GM12878 (cell line): Measurements from ENCODE around the gene ADAM11. TPM values are rescaled to one million over a fixed set of nuclear protein-coding genes. Genes with fewer than 3 reads are reported as not detected.

Source experiments
- ATAC-seq: fragments of 200-7000 bp; cut with Tn5 transposase; 3 replicates; pipeline ENCODE4 v1.9.1; 2020; ENCODE audit warnings: mild to moderate bottlenecking, moderate library complexity
- BruUV-seq: library from RNA; stranded (reverse); fragments of 400-500 nt; replicated peaks from 2 replicates; lab custom pipeline; 2021; lab: Mats Ljungman, UMichigan
- CTCF ChIA-PET: fragments of 300-600 bp; sonication (Branson Sonifier 250); formaldehyde crosslinking; extraction: SDS; loops from one replicate; lab custom pipeline; 2021; ENCODE audit warnings: inconsistent platforms; lab: Yijun Ruan, JAX
- POLR2A ChIA-PET: fragments of 350-600 bp; formaldehyde crosslinking; extraction: SDS; loops from one replicate; lab custom pipeline; 2021; ENCODE audit warnings: inconsistent platforms; lab: Charles Lee
- RAD21 ChIA-PET: fragments of 300-600 bp; sonication (Branson Sonifier 250); formaldehyde crosslinking; loops from one replicate; lab custom pipeline; 2023; ENCODE audit warnings: antibody characterized with exemption; ENCODE audit not compliant: unreplicated experiment; lab: Charles Lee
- SMC1A ChIA-PET: fragments of 300-600 bp; sonication (Branson Sonifier 250); formaldehyde crosslinking; loops from one replicate; lab custom pipeline; 2023; ENCODE audit not compliant: unreplicated experiment, uncharacterized antibody; lab: Charles Lee
- DNase-seq: peaks from one replicate; pipeline ENCODE4 v3.0.0-alpha.2; 2011; ENCODE audit warnings: low read depth, low spot score
- FAIRE-seq: peaks from 3 replicates; lab custom pipeline; 2011; peaks lifted over from hg19 to GRCh38; lab: Jason Lieb, UNC
- H2AFZ ChIP-seq: 2 replicates; pipeline ENCODE4 v1.6.0; 2011; ENCODE audit warnings: low read depth, low read length, control low read depth; ENCODE audit not compliant: control insufficient read depth
- H3K27ac ChIP-seq: 2 replicates; pipeline ENCODE4 v1.5.1; 2011; ENCODE audit warnings: control low read depth; ENCODE audit not compliant: control insufficient read depth, insufficient read depth
- H3K27me3 ChIP-seq, 2 experiments: replicated peaks in 1 of 2; 2 replicates each; pipeline versions ENCODE4 v1.6.0 to v1.6.1; 2011; ENCODE audit warnings: low read length in 1 of 2; ENCODE audit not compliant: control insufficient read depth in 2 of 2, insufficient read depth in 2 of 2
- H3K36me3 ChIP-seq, 2 experiments: 2 replicates each; pipeline ENCODE4 v1.5.1; 2011; ENCODE audit warnings: low read length in 1 of 2; ENCODE audit not compliant: control insufficient read depth in 2 of 2, insufficient read depth in 2 of 2
- H3K4me1 ChIP-seq: 2 replicates; pipeline ENCODE4 v1.6.1; 2011; ENCODE audit warnings: mild to moderate bottlenecking, low read length, moderate library complexity, mixed read lengths; ENCODE audit not compliant: control insufficient read depth, insufficient read depth
- H3K4me2 ChIP-seq: 2 replicates; pipeline ENCODE4 v1.6.0; 2011; ENCODE audit warnings: control low read depth; ENCODE audit not compliant: control insufficient read depth, insufficient read depth
- H3K4me3 ChIP-seq: fragments of 200-600 bp; sonication (generic); 2 replicates; pipeline ENCODE4 v1.5.1; 2016
- H3K79me2 ChIP-seq: 2 replicates; pipeline ENCODE4 v1.6.0; 2011; ENCODE audit warnings: low read length; ENCODE audit not compliant: control insufficient read depth, insufficient read depth
- H3K9ac ChIP-seq: 2 replicates; pipeline ENCODE4 v1.8.0; 2011; ENCODE audit warnings: low read length, control low read depth, mixed read lengths; ENCODE audit not compliant: control insufficient read depth, insufficient read depth
- H3K9me3 ChIP-seq: replicated peaks from 3 replicates; pipeline ENCODE4 v1.5.1; 2011; ENCODE audit warnings: mild to moderate bottlenecking, low read length; ENCODE audit not compliant: control insufficient read depth, insufficient read depth
- H4K20me1 ChIP-seq: 2 replicates; pipeline ENCODE4 v1.6.0; 2011; ENCODE audit not compliant: control insufficient read depth, insufficient read depth
- BACH1 ChIP-seq: fragments of 450-650 bp; IDR thresholded peaks from 2 replicates; pipeline ENCODE4 v1.6.1; 2017; ENCODE audit warnings: mild to moderate bottlenecking, borderline replicate concordance
- BHLHE40 ChIP-seq, 2 experiments: fragments of 450-650 bp in 1 of 2; IDR thresholded peaks; 2 replicates each; pipeline ENCODE4 v1.6.1; 2011 to 2017; ENCODE audit warnings: low read depth in 2 of 2, borderline replicate concordance in 1 of 2, improper control_type of control experiment in 1 of 2, low read length in 1 of 2, mild to moderate bottlenecking in 1 of 2
- CHD1 ChIP-seq: IDR thresholded peaks from 2 replicates; pipeline ENCODE4 v1.6.1; 2012; ENCODE audit warnings: low read depth, low read length, improper control_type of control experiment
- CHD2 ChIP-seq: IDR thresholded peaks from 2 replicates; pipeline ENCODE4 v1.6.1; 2011; ENCODE audit warnings: low read depth, low read length, improper control_type of control experiment, borderline replicate concordance
- CHD4 ChIP-seq: fragments of 200-600 bp; sonication (generic); IDR thresholded peaks from 2 replicates; pipeline ENCODE4 v1.6.1; 2016; ENCODE audit warnings: mild to moderate bottlenecking
- E4F1 ChIP-seq: fragments of 450-650 bp; IDR thresholded peaks from 2 replicates; pipeline ENCODE4 v1.6.1; 2018; ENCODE audit warnings: borderline replicate concordance, mild to moderate bottlenecking; ENCODE audit not compliant: partially characterized antibody
- EP300 ChIP-seq, 2 experiments: fragments of 150-350 bp in 1 of 2; IDR thresholded peaks; 2 replicates each; pipeline ENCODE4 v1.6.1; 2011 to 2012; ENCODE audit warnings: low read depth in 2 of 2, low read length in 2 of 2, borderline replicate concordance in 1 of 2, improper control_type of control experiment in 1 of 2, inconsistent platforms in 1 of 2; ENCODE audit not compliant: control insufficient read depth in 1 of 2
- FOXK2 ChIP-seq: fragments of 450-650 bp; IDR thresholded peaks from 2 replicates; pipeline ENCODE4 v1.6.1; 2017; ENCODE audit warnings: mild to moderate bottlenecking, moderate library complexity
- GABPA ChIP-seq: IDR thresholded peaks from 2 replicates; pipeline ENCODE4 v1.6.1; 2014; ENCODE audit warnings: antibody characterized with exemption, low read depth, mild to moderate bottlenecking, inconsistent platforms
- GATAD2B ChIP-seq: fragments of 450-650 bp; conservative IDR thresholded peaks from 2 replicates; pipeline ENCODE4 v1.6.1; 2017; ENCODE audit warnings: low read depth, mild to moderate bottlenecking, moderate library complexity
- HSF1 ChIP-seq: fragments of 150-350 bp; IDR thresholded peaks from 2 replicates; pipeline ENCODE4 v1.6.1; 2014; ENCODE audit warnings: mild to moderate bottlenecking, low read depth, low read length
- KAT2A ChIP-seq: conservative IDR thresholded peaks from 2 replicates; pipeline ENCODE4 v1.6.1; 2011; ENCODE audit warnings: low read depth, low read length; ENCODE audit not compliant: control insufficient read depth
- LARP7 ChIP-seq: fragments of 450-650 bp; IDR thresholded peaks from 2 replicates; pipeline ENCODE4 v1.6.1; 2017; ENCODE audit warnings: mild to moderate bottlenecking
- NFYB ChIP-seq: IDR thresholded peaks from 2 replicates; pipeline ENCODE4 v1.6.1; 2011; ENCODE audit warnings: low read depth, mild to moderate bottlenecking, low read length, improper control_type of control experiment, moderate library complexity; ENCODE audit not compliant: insufficient read depth
- POU2F2 ChIP-seq: IDR thresholded peaks from 3 replicates; pipeline ENCODE4 v1.6.1; 2011; ENCODE audit warnings: low read depth, mild to moderate bottlenecking, low read length, borderline replicate concordance
- SKIL ChIP-seq: fragments of 450-650 bp; IDR thresholded peaks from 2 replicates; pipeline ENCODE4 v1.6.1; 2017; ENCODE audit warnings: mild to moderate bottlenecking, low read depth, inconsistent platforms; ENCODE audit not compliant: poor library complexity, severe bottlenecking
- SMAD5 ChIP-seq: IDR thresholded peaks from 2 replicates; pipeline ENCODE4 v1.6.1; 2016; ENCODE audit warnings: antibody characterized with exemption, low read depth
- SMARCA5 ChIP-seq: fragments of 450-650 bp; IDR thresholded peaks from 2 replicates; pipeline ENCODE4 v1.6.1; 2017; ENCODE audit warnings: mild to moderate bottlenecking
- WGBS: methylation state at CpG from one replicate; pipeline ENCODE4 v1.1.6; 2016; ENCODE audit warnings: low lambda C conversion rate; ENCODE audit not compliant: insufficient replicate concordance, insufficient coverage; ENCODE audit errors: missing lambda C conversion rate; 5-methylcytosine and 5-hydroxymethylcytosine counted together
- in situ Hi-C: fragments of 300-500 bp; cut with MboI; formaldehyde crosslinking; loops from 9 replicates; pipeline ENCODE4 v1.14.3; 2018; ENCODE audit warnings: mixed read lengths
- intact Hi-C: fragments of 100-400 bp; cut with micrococcal nuclease; formaldehyde crosslinking; loops from one replicate; pipeline ENCODE4 v1.14.2; 2022; ENCODE audit not compliant: unreplicated experiment
- polyA plus RNA-seq, 11 experiments: library from polyadenylated mRNA; depleted of rRNA in 4 of 11; unstranded in 6 of 11; stranded (reverse) in 5 of 11; fragments of >200 nt; fragmentation: Nextera tagmentation in 4 of 11; fragmentation: Illumina TruSeq in 1 of 11; extraction: Ambion mirVana in 4 of 11; extraction: Trizol in 1 of 11; gene quantifications; 1 replicate in 1 of 11; 2 replicates in 10 of 11; pipeline versions ENCODE4 v1.2.1 to v1.2.3, GENCODE V29; 2011 to 2016; ENCODE audit warnings: inconsistent platforms in 2 of 11, missing spikeins in 2 of 11, low read depth in 1 of 11
- total RNA-seq, 4 experiments: library from RNA; depleted of rRNA in 3 of 4; stranded (reverse); fragments of >200 nt in 3 of 4; fragmentation: Illumina TruSeq in 1 of 4; extraction: Trizol in 1 of 4; gene quantifications; 2 replicates each; pipeline versions ENCODE4 v1.2.1 to v1.2.3, GENCODE V29; 2013 to 2021

Gene ADAM11
- total and polyA plus RNA-seq, 10 of the 15 experiments (the other 5 are each of a cell fraction or from before 2014, with no cell fraction given): 0.03 to 0.37 (median 0.06) TPM; not detected in 3

GRCh38 chr17:44829523-44830358, 71.0 kb downstream of the ADAM11 start, which contains the start of gene GJC1:
Gene GJC1 (minus strand): TSS chr17:44830287. CDS start chr17:44805817, 24,470 bp downstream.
- ATAC-seq: peak; percentile 71
- TF ChIP-seq GATAD2B: 0 out of 2 replicates have a peak, but pooled peaks have one; percentile 46
- TF ChIP-seq BHLHE40 (IDR thresholded peaks at IDR 0.05; ENCODE audit: borderline replicate concordance in 1 of 2, low read depth in 2 of 2, low read length in 1 of 2): no peak
- TF ChIP-seq CHD4: no peak
- TF ChIP-seq LARP7: no peak
- TF ChIP-seq HSF1: no peak
- no peak for TF ChIP-seq SMARCA5
- no peak for TF ChIP-seq SMAD5
- no peak for TF ChIP-seq NFYB
- no peak for TF ChIP-seq CHD2
- TF ChIP-seq KAT2A: no peak
- TF ChIP-seq BACH1: 0 out of 2 replicates have a peak, but pooled peaks have one; percentile 15
- TF ChIP-seq FOXK2: no peak
- no peak for TF ChIP-seq EP300 (IDR thresholded peaks at IDR 0.05; ENCODE audit: borderline replicate concordance in 1 of 2, control insufficient read depth in 1 of 2, low read depth in 2 of 2, low read length in 2 of 2)
- TF ChIP-seq POU2F2: no peak
- TF ChIP-seq GABPA: no peak
- TF ChIP-seq CHD1: no peak
- TF ChIP-seq SKIL: no peak
- no peak for TF ChIP-seq E4F1

More at GRCh38 chr17:44829523-44830358, 71.0 kb downstream of the ADAM11 start, which contains the start of gene GJC1:
- in situ Hi-C loops: no loop called here
- DNase-seq (no peak), FAIRE-seq (no peak)
- Histone ChIP-seq H3K27ac (no peak within 1 kb of the TSS), H3K4me2 (peak within 1 kb of the TSS; percentile 58), H3K9ac (peak within 1 kb of the TSS; percentile 16; the same call in 1 of the 2 replicates), H2AFZ (peak within 1 kb of the TSS; percentile 61), H3K27me3 (peaks cover 0 to 7% of the 10 kb centered on the region in 2 experiments; a peak in 3 of 4 replicates), H4K20me1 (no peaks in the 10 kb centered on the region), H3K36me3 (no peaks in the 10 kb centered on the region), H3K4me3 (peak within 1 kb of the TSS; percentile 44; the same call in 1 of the 2 replicates), H3K4me1 (no peaks in the 10 kb centered on the region), H3K79me2 (no peaks in the 10 kb centered on the region), H3K9me3 (no peaks in the 10 kb centered on the region)
- WGBS: under 1% methylated on average over 55 of the region's 123 CpGs
- RAD21 ChIA-PET: no interaction called here
- POLR2A ChIA-PET: no interaction called here
- BruUV-seq: no TSS peak
- CTCF ChIA-PET: no interaction called here
- intact Hi-C loops: no loop called here
- SMC1A ChIA-PET: no interaction called here
